Natural killer cell treated with Interleukin-12 subunit alpha and Interleukin-12 subunit beta and Interleukin-15 and Interleukin-18, amount 100 ng/mL, for 72 hours (primary cell): ENCODE data around the gene ANKRD40CL. TPM values are rescaled to one million over a fixed set of nuclear protein-coding genes. Genes with fewer than 3 reads are reported as not detected.

Experiments used
- total RNA-seq, 2 donors: library from RNA; stranded (reverse); gene quantifications; one replicate each; pipeline ENCODE4 v1.2.3, GENCODE V29; 2022

ANKRD40CL gene
- total RNA-seq, 2 donors from 2014 or later: not detected

Other genes with a start within 250 kb of the ANKRD40CL start
- gene EPN3, start 234.8 kb downstream of the ANKRD40CL start, total RNA-seq: not detected
- gene SPATA20, start 220.3 kb downstream of the ANKRD40CL start, total RNA-seq: 10 to 100 TPM; 15.3 to 25.6 TPM
- gene CACNA1G, start 206.8 kb downstream of the ANKRD40CL start, total RNA-seq: not detected
- not detected for gene ABCC3, start 132.6 kb downstream of the ANKRD40CL start, total RNA-seq
- gene ANKRD40, start 59.6 kb downstream of the ANKRD40CL start, total RNA-seq: 10 to 100 TPM; 38.4 to 44.7 TPM
- gene LUC7L3, start 47.9 kb downstream of the ANKRD40CL start, total RNA-seq: 100 to 1,000 TPM in 1 of 2 donors, 10 to 100 TPM in 1; 81.8 to 234 TPM
- gene WFIKKN2, start 68.1 kb upstream of the ANKRD40CL start, total RNA-seq: not detected
- gene TOB1, start 98.8 kb upstream of the ANKRD40CL start, total RNA-seq: 10 to 100 TPM; 12.1 to 30.7 TPM